Fibroblast of pulmonary artery (primary cell): ENCODE data around the gene ELL2.

Experiments
- DNase-seq: peaks from one replicate; pipeline ENCODE4 v3.0.0-alpha.2; 2010; ENCODE audit warnings: low read depth
- H3K4me3 ChIP-seq: replicated peaks from 2 replicates; pipeline ENCODE4 v1.5.1; 2011; ENCODE audit warnings: low read depth, mild to moderate bottlenecking, control low read depth, low read length, moderate library complexity
- TF ChIP-seq, protein P1 (sequence below): IDR thresholded peaks from 2 replicates; pipeline ENCODE4 v1.5.1; 2011; ENCODE audit warnings: mild to moderate bottlenecking, control low read depth, low read length, inconsistent platforms; ENCODE audit errors: missing control alignments

Gene ELL2

DNA sequence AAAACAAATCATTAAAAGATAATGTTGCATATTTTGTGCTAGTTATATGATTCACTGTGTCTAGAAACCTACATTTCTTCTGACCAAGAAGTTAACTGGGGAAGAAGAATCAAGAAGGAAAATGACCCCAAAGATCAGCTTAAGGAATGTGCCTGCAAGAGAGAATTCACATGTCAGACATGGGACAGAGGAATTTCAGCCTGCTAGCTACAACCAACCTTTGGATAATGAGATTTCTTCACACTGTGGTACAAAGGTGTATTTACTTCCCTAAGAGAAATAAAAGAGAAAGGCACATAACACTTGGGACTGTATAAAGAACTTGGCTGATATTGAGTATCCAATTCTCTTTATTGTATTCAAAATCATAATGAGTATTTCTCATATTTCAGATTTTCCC lies 39.6 kb upstream of the ELL2 start:
- H3K4me3 ChIP-seq, result no peak overlapping the region
- TF ChIP-seq, protein P1, sequence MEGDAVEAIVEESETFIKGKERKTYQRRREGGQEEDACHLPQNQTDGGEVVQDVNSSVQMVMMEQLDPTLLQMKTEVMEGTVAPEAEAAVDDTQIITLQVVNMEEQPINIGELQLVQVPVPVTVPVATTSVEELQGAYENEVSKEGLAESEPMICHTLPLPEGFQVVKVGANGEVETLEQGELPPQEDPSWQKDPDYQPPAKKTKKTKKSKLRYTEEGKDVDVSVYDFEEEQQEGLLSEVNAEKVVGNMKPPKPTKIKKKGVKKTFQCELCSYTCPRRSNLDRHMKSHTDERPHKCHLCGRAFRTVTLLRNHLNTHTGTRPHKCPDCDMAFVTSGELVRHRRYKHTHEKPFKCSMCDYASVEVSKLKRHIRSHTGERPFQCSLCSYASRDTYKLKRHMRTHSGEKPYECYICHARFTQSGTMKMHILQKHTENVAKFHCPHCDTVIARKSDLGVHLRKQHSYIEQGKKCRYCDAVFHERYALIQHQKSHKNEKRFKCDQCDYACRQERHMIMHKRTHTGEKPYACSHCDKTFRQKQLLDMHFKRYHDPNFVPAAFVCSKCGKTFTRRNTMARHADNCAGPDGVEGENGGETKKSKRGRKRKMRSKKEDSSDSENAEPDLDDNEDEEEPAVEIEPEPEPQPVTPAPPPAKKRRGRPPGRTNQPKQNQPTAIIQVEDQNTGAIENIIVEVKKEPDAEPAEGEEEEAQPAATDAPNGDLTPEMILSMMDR, result no peak
- DNase-seq, result no peak

DNA sequence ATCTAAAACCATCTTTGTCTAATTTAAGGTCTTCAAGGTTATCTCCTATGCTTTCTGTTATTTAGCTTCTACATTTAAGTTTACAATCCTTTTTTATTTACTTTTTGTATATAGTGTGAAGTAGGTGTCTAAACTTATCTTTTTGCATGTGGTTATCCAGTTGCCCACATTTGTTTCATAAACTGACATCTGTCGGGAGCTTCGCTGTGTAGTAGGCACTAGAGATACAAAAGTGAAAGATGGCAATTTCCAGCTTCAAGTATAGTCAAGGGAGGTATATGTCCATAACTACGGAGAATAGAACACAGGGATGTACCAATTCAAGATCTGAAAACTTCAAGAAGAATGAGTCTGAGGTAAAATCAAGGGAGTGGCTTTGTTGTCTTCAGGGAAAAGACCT lies 38.7 kb upstream of the ELL2 start:
- H3K4me3 ChIP-seq, result no peak overlapping the region
- no peak for DNase-seq
- TF ChIP-seq, protein P1, result no peak

DNA sequence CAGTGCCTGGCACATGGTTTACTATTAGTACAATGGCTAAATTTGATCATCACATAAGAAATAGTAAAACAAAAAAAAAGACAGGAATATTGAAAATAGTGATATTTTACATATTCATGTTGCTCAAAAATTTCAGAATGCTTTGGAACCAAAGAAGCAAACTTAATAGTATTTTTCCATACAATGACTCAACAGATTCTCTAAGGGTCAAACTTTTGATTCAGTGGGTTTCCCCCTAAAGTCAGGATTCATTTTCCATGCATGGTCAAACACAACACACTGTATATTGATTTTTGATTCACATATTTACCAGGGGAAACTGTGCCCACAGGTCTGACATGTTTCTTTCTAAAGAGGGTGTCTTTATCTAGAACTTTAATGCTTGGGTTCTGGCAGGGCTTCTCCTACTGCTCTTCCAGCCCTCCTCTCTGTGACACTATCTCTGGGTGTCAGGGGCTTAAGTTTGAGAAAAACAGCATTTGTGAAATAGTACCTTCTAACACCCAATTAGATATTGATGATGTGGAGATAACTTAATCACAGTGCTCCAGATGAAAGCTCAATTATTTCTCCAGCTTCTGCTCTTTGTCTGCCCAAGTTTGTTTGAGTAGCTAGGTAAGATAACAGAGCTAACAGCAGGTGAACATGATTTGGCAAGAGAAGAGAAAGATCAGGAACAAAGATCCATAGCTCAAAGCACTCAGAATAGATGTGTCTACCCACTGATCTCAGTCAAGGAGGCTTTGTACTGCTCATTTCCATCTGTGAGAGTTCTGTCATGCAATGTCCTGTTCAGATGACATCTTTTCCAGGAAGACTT lies 35.5 kb upstream of the ELL2 start:
- no peak for DNase-seq
- TF ChIP-seq, protein P1, result no peak
- H3K4me3 ChIP-seq, result no peak overlapping the region

DNA sequence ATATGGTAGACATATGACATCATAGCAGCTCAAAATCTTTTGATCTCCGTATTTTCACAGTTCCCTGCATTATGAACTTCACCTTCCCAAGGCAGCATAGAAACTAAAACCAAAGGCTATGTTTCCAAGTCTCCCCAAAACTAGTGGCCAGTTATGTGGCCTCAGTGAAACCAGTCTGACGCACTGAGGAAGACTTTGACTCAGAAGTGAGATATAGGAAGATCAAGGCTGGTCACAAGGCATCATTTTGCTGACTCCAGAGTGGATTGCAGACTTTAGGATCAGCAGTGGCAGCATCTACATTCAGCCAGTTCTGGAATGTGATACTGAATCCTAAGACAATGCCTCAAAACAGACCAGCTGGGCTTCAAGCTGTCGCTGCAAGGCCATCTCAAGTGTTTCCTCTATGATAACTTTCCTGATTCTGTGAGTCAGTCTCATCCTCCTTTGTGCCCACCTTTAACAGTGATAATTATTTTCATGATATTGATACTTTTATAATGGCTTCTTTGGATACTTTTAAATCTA lies 34.4 kb upstream of the ELL2 start:
- TF ChIP-seq, protein P1, result no peak
- no peak overlapping the region for H3K4me3 ChIP-seq
- no peak for DNase-seq

DNA sequence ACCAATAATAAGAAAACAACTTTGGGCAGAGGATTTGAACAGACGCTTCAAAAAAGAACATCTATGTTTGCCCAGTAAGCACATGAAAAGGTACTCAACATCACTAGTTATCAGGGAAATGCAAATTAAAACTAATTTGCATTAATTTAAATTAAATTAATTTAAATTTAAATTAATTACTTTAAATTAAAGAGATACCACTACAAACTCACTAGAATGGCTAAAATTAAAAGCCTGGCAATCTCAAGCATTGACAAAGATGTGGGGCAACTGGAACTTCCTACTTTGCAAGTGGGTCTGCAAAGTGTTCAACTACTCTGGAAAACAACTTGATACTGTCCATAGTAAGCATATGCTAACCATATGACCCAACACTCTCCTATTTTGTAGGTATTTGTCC lies 32.1 kb upstream of the ELL2 start:
- TF ChIP-seq, protein P1, result no peak
- DNase-seq, result no peak
- no peak overlapping the region for H3K4me3 ChIP-seq

DNA sequence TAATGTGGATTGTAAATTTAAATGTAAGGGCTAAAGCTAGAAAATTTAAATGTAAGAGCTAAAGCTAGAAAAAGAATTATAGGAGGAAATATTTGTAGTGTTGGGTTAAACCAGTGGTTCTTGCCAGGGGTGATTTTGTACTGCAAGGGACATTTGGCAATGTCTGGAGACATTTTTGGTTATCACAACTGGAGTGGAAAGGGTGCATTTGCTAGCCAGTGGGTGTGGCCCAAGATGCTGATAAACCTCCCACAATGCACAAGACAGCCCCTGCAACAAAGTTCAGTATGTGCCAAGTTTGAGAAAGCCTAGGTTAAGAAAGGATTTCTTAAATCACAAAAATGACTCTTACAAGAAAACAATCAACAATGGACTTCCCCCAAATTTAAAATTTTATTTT lies 31.6 kb upstream of the ELL2 start:
- DNase-seq, result no peak
- H3K4me3 ChIP-seq, result no peak overlapping the region
- TF ChIP-seq, protein P1, result no peak
